GM10266 (cell line): ENCODE data around the gene LMBR1.

ENCODE experiments used
- DNase-seq: peaks from one replicate; pipeline ENCODE4 v3.0.0; 2012; ENCODE audit errors: extremely low spot score
- CTCF ChIP-seq: IDR thresholded peaks from 2 replicates; pipeline ENCODE4 v1.5.1; 2012; ENCODE audit warnings: mild to moderate bottlenecking, low read depth; ENCODE audit not compliant: control insufficient read depth, insufficient read depth; ENCODE audit errors: missing control alignments

LMBR1 gene

GRCh38 chr7:156661637-156662036 lies 231.3 kb downstream of the LMBR1 start:
- no peak for TF ChIP-seq CTCF
- no peak for DNase-seq

- no peak for DNase-seq
- no peak for TF ChIP-seq CTCF
Measured at GRCh38 chr7:156659961-156660360, 233.0 kb downstream of the LMBR1 start.

- DNase-seq, result no peak
- TF ChIP-seq CTCF, result no peak
Measured at GRCh38 chr7:156659203-156659602, 233.8 kb downstream of the LMBR1 start.

- DNase-seq, result no peak
- TF ChIP-seq CTCF, result no peak
Measured at GRCh38 chr7:156657681-156658080, 235.3 kb downstream of the LMBR1 start.

- no peak for DNase-seq
- TF ChIP-seq CTCF, result no peak
Measured at GRCh38 chr7:156656598-156656997, 236.4 kb downstream of the LMBR1 start.

GRCh38 chr7:156655983-156656382 lies 237.0 kb downstream of the LMBR1 start:
- DNase-seq, result no peak
- no peak for TF ChIP-seq CTCF

GRCh38 chr7:156655251-156655650 lies 237.7 kb downstream of the LMBR1 start:
- TF ChIP-seq CTCF, result no peak
- no peak for DNase-seq
